ENCODE data around the gene LDLRAD2. TPM values are rescaled to one million over a fixed set of nuclear protein-coding genes. Genes with fewer than 3 reads are reported as not detected.

LDLRAD2 gene
- polyA plus RNA-seq, 1 of the 3 experiments (the other 2 are of a cell fraction): 0.02 TPM

- DNase-seq: peak; percentile 87
- no peaks in the 10 kb centered on the region for H4K20me1 ChIP-seq (ENCODE audit: insufficient read depth)
- H3K9me3 ChIP-seq: no peaks in the 10 kb centered on the region
- 59% methylated on average over 11 of the region's 13 CpGs for WGBS (ENCODE audit: low lambda C conversion rate)
- H3K27ac ChIP-seq (ENCODE audit: low read depth in 2 of 2, low read length in 1 of 2): peak overlapping the region; percentile 35 to 72
- ChIA-PET CTCF (interaction anchor here (0.6 to 0.8 kb wide), 2 partner anchors 94 to 156 kb away, joined by 3 to 4 read pairs; no protein-coding TSS in a partner anchor), POLR2A (no interaction called here)
- H3K9ac ChIP-seq: no peak overlapping the region; the same call in 1 of the 2 replicates
- peak overlapping the region; percentile 45 for H3K4me2 ChIP-seq
- H3K36me3 ChIP-seq (replicated peaks in 1 of 2; ENCODE audit: control insufficient read depth in 1 of 2, insufficient read depth in 2 of 2, low read length in 1 of 2): peaks cover 11 to 19% of the 10 kb centered on the region in 2 experiments
- H3K9me2 ChIP-seq: no peaks in the 10 kb centered on the region
- H3F3A ChIP-seq (replicated peaks; ENCODE audit: insufficient read depth): no peaks in the 10 kb centered on the region
- H3K79me2 ChIP-seq (ENCODE audit: insufficient read depth): no peaks in the 10 kb centered on the region
- no peak overlapping the region for H2AFZ ChIP-seq (ENCODE audit: low read depth)
- no peak overlapping the region for H3K4me3 ChIP-seq (ENCODE audit: low read depth in 2 of 2, low read length in 1 of 2)
- H3K4me1 ChIP-seq (ENCODE audit: control insufficient read depth in 1 of 2, insufficient read depth in 2 of 2, low read depth in 1 of 2, low read length in 1 of 2): peaks cover 6 to 17% of the 10 kb centered on the region in 2 experiments; a peak in 3 of 4 replicates
- H3K27me3 ChIP-seq (ENCODE audit: insufficient read depth): no peaks in the 10 kb centered on the region
- TF ChIP-seq ELF1 (IDR thresholded peaks at IDR 0.05) (no peak), CHD2 (IDR thresholded peaks at IDR 0.05; ENCODE audit: low read length, partially characterized antibody) (no peak), RCOR1 (IDR thresholded peaks at IDR 0.05; ENCODE audit: low read length) (peak; percentile 55; the same call in 1 of the 2 replicates), PBX3 (IDR thresholded peaks at IDR 0.05) (peak; percentile 28; the same call in 1 of the 2 replicates), TAF1 (IDR thresholded peaks at IDR 0.05; ENCODE audit: borderline replicate concordance, low read depth, low read length) (no peak), USF2 (IDR thresholded peaks at IDR 0.05; ENCODE audit: borderline replicate concordance, low read depth, low read length) (no peak), NRF1 (IDR thresholded peaks at IDR 0.05; ENCODE audit: low read depth, low read length) (no peak), TCF12 (IDR thresholded peaks at IDR 0.05) (peak; percentile 83), REST (IDR thresholded peaks at IDR 0.05; ENCODE audit: low read depth, low read length) (no peak), TEAD4 (IDR thresholded peaks at IDR 0.05; ENCODE audit: borderline replicate concordance, insufficient read depth) (0 out of 2 replicates have a peak, but pooled peaks have one; percentile 61), GABPA (IDR thresholded peaks at IDR 0.05; ENCODE audit: low read depth) (no peak), SMC3 (IDR thresholded peaks at IDR 0.05; ENCODE audit: low read depth, low read length) (no peak; the same call in 1 of the 2 replicates), EP300 (IDR thresholded peaks at IDR 0.05; ENCODE audit: borderline replicate concordance in 1 of 2, low read depth in 1 of 2, low read length in 1 of 2) (peak in 1 of 2 experiments; percentile 48; a peak in 2 of 4 replicates), RAD21 (IDR thresholded peaks at IDR 0.05; ENCODE audit: low read length) (peak; percentile 23; the same call in 1 of the 2 replicates), ZBTB33 (IDR thresholded peaks at IDR 0.05; ENCODE audit: borderline replicate concordance, low read depth) (no peak), JUND (IDR thresholded peaks at IDR 0.05) (peak; percentile 84), POLR2AphosphoS5 (IDR thresholded peaks at IDR 0.05; ENCODE audit: low read depth, low read length) (no peak), FOXJ3 (CRISPR knock-in tag; IDR thresholded peaks at IDR 0.05) (peak; percentile 65; the same call in 1 of the 2 replicates), FOXM1 (IDR thresholded peaks at IDR 0.05; ENCODE audit: low read depth) (no peak), RFX5 (IDR thresholded peaks at IDR 0.05; ENCODE audit: low read length) (no peak), GATA2 (CRISPR knock-in tag; IDR thresholded peaks at IDR 0.05) (no peak), SIN3A (IDR thresholded peaks at IDR 0.05; ENCODE audit: borderline replicate concordance, low read depth, low read length) (no peak), MAX (IDR thresholded peaks at IDR 0.05; ENCODE audit: low read depth) (peak; percentile 44; the same call in 1 of the 2 replicates), USF1 (IDR thresholded peaks at IDR 0.05; ENCODE audit: borderline replicate concordance, low read depth) (no peak), YY1 (IDR thresholded peaks at IDR 0.05; ENCODE audit: low read depth) (no peak), RXRA (IDR thresholded peaks at IDR 0.05; ENCODE audit: borderline replicate concordance, low read depth) (peak; percentile 57; the same call in 1 of the 2 replicates), FOSL2 (IDR thresholded peaks at IDR 0.05; ENCODE audit: borderline replicate concordance, low read depth) (peak; percentile 80)
These were observed 57.6 kb downstream of the LDLRAD2 start for GRCh38 chr1:21869620-21870121.

Measured in SK-N-SH (cell line).